ENCODE results near the gene DOCK4.

DOCK4 gene

GRCh38 chr7:111844904-111845671 lies 361.1 kb downstream of the DOCK4 start:
- no peak for TF ChIP-seq ZFX (IDR thresholded peaks at IDR 0.05)
- TF ChIP-seq CTCF (conservative IDR thresholded peaks at IDR 0.05) = no peak
- no peak overlapping the region for H3K27ac ChIP-seq

DNA sequence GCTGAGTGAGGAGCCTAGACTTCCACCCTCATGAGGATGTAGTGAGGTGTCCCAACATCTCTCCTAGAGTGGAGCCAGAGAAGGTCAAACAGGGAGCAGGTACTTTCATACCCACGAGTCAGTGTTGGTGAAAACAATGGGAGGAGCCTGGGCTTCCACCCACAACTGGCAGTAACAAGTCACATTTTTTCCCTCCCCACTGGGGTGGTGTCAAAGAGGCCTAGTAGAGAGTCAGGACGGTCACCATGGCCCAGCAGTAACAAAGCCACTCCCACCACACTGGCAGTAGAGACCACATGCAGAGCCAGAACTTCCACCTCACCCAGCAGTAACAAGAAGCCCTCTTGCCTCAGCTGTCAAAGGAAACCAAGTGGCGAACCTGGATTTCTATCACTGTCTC lies 363.7 kb downstream of the DOCK4 start:
- TF ChIP-seq ZFX (IDR thresholded peaks at IDR 0.05) (no peak), CTCF (conservative IDR thresholded peaks at IDR 0.05) (no peak)
- H3K27ac ChIP-seq = no peak overlapping the region

GRCh38 chr7:111841596-111842205 lies 364.5 kb downstream of the DOCK4 start:
- TF ChIP-seq CTCF (conservative IDR thresholded peaks at IDR 0.05) = no peak
- TF ChIP-seq ZFX (IDR thresholded peaks at IDR 0.05) = no peak
- no peak overlapping the region for H3K27ac ChIP-seq

- H3K27ac ChIP-seq = no peak overlapping the region
- no peak for TF ChIP-seq ZFX (IDR thresholded peaks at IDR 0.05)
- TF ChIP-seq CTCF (conservative IDR thresholded peaks at IDR 0.05) = no peak
Observed at GRCh38 chr7:111840528-111840927, 365.7 kb downstream of the DOCK4 start.

- TF ChIP-seq ZFX (IDR thresholded peaks at IDR 0.05) (no peak), CTCF (conservative IDR thresholded peaks at IDR 0.05) (no peak)
- no peak overlapping the region for H3K27ac ChIP-seq
Observed at GRCh38 chr7:111839261-111839660, 366.9 kb downstream of the DOCK4 start.

DNA sequence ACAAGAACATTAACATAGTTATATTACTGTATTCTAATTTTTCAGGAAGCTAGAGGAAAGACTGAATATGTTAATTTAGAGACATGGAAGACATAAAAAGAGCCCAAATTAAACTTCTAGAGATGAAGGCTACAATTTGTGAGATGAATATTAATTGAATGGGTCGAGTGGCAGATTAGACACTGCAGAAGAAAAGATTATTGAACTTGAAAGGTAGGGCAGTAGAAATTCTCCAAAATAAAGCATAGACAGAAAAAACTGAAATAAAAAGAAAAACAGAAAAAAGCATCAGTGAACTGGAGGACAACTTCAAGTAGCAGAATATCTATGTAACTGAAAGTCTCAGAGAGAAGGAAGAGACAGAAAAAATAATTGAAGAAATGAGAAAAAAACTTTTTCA lies 369.6 kb downstream of the DOCK4 start:
- TF ChIP-seq CTCF (conservative IDR thresholded peaks at IDR 0.05) = no peak
- TF ChIP-seq ZFX (IDR thresholded peaks at IDR 0.05) = no peak
- H3K27ac ChIP-seq = no peak overlapping the region

DNA sequence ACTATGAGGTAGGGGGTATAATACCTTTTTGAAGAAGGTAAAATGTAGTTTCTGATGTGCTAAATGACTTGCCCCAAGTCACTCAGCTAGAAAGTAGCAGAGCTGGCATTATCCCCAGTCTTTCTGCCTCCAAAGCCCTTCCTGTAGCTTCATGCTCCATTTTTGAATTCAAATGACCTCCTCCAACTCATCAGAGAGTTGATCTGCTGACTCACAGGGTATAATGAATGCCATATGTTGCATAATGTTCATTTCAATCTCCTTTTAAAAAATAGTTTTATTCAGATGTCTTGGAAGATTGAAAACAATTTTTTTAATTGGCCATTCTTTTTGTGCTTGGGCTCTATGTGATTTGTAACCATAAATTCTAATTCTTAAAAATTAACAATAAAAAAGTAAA lies 371.1 kb downstream of the DOCK4 start:
- TF ChIP-seq ZFX (IDR thresholded peaks at IDR 0.05) (no peak), CTCF (conservative IDR thresholded peaks at IDR 0.05) (no peak)
- no peak overlapping the region for H3K27ac ChIP-seq

Data from C4-2B (cell line).